Transverse colon (tissue), 4 donors: ENCODE results near the gene IFITM10.

Source experiments
- POLR2A ChIP-seq: fragments of 450-650 bp; IDR thresholded peaks from one replicate; pipeline ENCODE4 v1.6.1; 2016; ENCODE audit warnings: antibody characterized with exemption, mild to moderate bottlenecking, moderate library complexity
- POLR2AphosphoS5 ChIP-seq, 3 donors: sonication (generic); formaldehyde crosslinking; IDR thresholded peaks; one replicate each; pipeline ENCODE4 v1.6.1; 2016; ENCODE audit warnings: antibody characterized with exemption in 3 of 3
- TF ChIP-seq, protein P1 (sequence below), 5 experiments: fragments of 200-600 bp in 3 of 5; fragments of 450-650 bp in 2 of 5; sonication (generic) in 3 of 5; IDR thresholded peaks; 1 replicate in 2 of 5; 2 replicates in 3 of 5; pipeline ENCODE4 v1.5.1; 2016 to 2017; ENCODE audit warnings: antibody characterized with exemption in 5 of 5, inconsistent platforms in 3 of 5, mild to moderate bottlenecking in 2 of 5, moderate library complexity in 1 of 5

DNA sequence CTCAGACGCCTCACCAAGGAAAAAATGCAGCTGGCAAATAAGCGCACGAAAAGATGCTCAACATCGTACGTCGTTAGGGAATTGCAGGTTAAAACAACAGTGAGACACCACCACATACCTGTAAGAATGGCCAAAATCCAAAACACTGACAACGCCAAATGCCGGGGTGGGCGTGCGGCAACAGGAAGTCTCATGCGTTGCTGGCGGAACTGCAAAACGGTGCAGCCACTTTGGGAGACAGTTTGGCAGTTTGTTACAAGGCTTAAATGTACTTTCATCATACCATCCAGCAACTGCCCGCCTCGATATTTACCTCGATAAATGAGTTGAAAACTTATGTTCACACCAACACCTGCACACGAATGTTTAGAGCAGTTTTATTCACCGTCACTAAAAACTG lies 20.9 kb upstream of the IFITM10 start:
- TF ChIP-seq, protein P1, sequence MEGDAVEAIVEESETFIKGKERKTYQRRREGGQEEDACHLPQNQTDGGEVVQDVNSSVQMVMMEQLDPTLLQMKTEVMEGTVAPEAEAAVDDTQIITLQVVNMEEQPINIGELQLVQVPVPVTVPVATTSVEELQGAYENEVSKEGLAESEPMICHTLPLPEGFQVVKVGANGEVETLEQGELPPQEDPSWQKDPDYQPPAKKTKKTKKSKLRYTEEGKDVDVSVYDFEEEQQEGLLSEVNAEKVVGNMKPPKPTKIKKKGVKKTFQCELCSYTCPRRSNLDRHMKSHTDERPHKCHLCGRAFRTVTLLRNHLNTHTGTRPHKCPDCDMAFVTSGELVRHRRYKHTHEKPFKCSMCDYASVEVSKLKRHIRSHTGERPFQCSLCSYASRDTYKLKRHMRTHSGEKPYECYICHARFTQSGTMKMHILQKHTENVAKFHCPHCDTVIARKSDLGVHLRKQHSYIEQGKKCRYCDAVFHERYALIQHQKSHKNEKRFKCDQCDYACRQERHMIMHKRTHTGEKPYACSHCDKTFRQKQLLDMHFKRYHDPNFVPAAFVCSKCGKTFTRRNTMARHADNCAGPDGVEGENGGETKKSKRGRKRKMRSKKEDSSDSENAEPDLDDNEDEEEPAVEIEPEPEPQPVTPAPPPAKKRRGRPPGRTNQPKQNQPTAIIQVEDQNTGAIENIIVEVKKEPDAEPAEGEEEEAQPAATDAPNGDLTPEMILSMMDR (IDR thresholded peaks at IDR 0.05): no peak
- no peak for TF ChIP-seq POLR2AphosphoS5 (IDR thresholded peaks at IDR 0.05)
- no peak for TF ChIP-seq POLR2A
